CD4-positive, CD25-positive, alpha-beta regulatory T cell (primary cell): ENCODE data around the gene TMEM163. TPM values are rescaled to one million over a fixed set of nuclear protein-coding genes. Genes with fewer than 3 reads are reported as not detected.

ENCODE experiments used
- ATAC-seq, 2 donors: fragments of 150-1000 bp; cut with Tn5 transposase; one replicate each; pipeline ENCODE4 v1.10.0; 2021; ENCODE audit warnings: low read depth in 2 of 2, moderate number of reproducible peaks in 2 of 2, moderate library complexity in 1 of 2
- DNase-seq, 3 donors: peaks; one replicate each; pipeline versions ENCODE4 v3.0.0 to v3.0.0-alpha.2; 2012 to 2022; ENCODE audit warnings: mixed read lengths in 1 of 3
- H3K27ac ChIP-seq: one replicate; pipeline ENCODE4 v1.7.0; 2013; ENCODE audit warnings: mild to moderate bottlenecking, low read length; ENCODE audit not compliant: insufficient read depth, poor library complexity, severe bottlenecking
- H3K27me3 ChIP-seq: one replicate; pipeline ENCODE4 v1.7.0; 2013; ENCODE audit warnings: low read length; ENCODE audit not compliant: control insufficient read depth, insufficient read depth
- H3K36me3 ChIP-seq: one replicate; pipeline ENCODE4 v1.7.0; 2013; ENCODE audit warnings: mild to moderate bottlenecking, low read length, moderate library complexity; ENCODE audit not compliant: control insufficient read depth, insufficient read depth
- H3K4me1 ChIP-seq: 2 replicates; pipeline ENCODE4 v1.7.0; 2013; ENCODE audit warnings: mild to moderate bottlenecking, low read length; ENCODE audit not compliant: insufficient read depth, control insufficient read depth, poor library complexity, severe bottlenecking
- H3K4me3 ChIP-seq: one replicate; pipeline ENCODE4 v1.7.0; 2013; ENCODE audit warnings: low read depth, mild to moderate bottlenecking, low read length, moderate library complexity
- H3K9me3 ChIP-seq, 2 experiments: 1 replicate in 1 of 2; 2 replicates in 1 of 2; pipeline ENCODE4 v1.7.0; 2013; ENCODE audit warnings: low read length in 2 of 2, mild to moderate bottlenecking in 1 of 2, moderate library complexity in 1 of 2; ENCODE audit not compliant: control insufficient read depth in 2 of 2
- H3K27ac Mint-ChIP-seq, 3 donors: one replicate each; pipeline ENCODE4 v1.8.0; 2020 to 2022; ENCODE audit warnings: mild to moderate bottlenecking in 3 of 3, mixed read lengths in 3 of 3, moderate library complexity in 2 of 3
- H3K27me3 Mint-ChIP-seq: one replicate; pipeline ENCODE4 v1.8.0; 2022; ENCODE audit warnings: mild to moderate bottlenecking, mixed read lengths
- H3K36me3 Mint-ChIP-seq: one replicate; pipeline ENCODE4 v1.8.0; 2020; ENCODE audit warnings: mixed read lengths
- H3K4me1 Mint-ChIP-seq, 4 donors: one replicate each; pipeline ENCODE4 v1.8.0; 2020 to 2022; ENCODE audit warnings: mixed read lengths in 4 of 4, mild to moderate bottlenecking in 1 of 4
- H3K4me3 Mint-ChIP-seq, 4 donors: one replicate each; pipeline ENCODE4 v1.8.0; 2020 to 2022; ENCODE audit warnings: mild to moderate bottlenecking in 4 of 4, mixed read lengths in 4 of 4, moderate library complexity in 3 of 4
- H3K9me3 Mint-ChIP-seq, 7 donors: one replicate each; pipeline ENCODE4 v1.8.0; 2020 to 2022; ENCODE audit warnings: mixed read lengths in 7 of 7, mild to moderate bottlenecking in 3 of 7, moderate library complexity in 2 of 7
- polyA plus RNA-seq, 4 donors: library from polyadenylated mRNA; unstranded; fragments of 300-500 nt; fragmentation: Illumina TruSeq; gene quantifications; one replicate each; pipeline ENCODE4 v1.2.3, GENCODE V29; 2021
- total RNA-seq: library from RNA; stranded (reverse); gene quantifications from one replicate; pipeline ENCODE4 v1.2.3, GENCODE V29; 2022

Gene TMEM163
- total and polyA plus RNA-seq, 5 donors from 2014 or later = 0.08 to 1.0 (median 0.33) TPM

GRCh38 chr2:134713606-134714005 is 5.2 kb downstream of the TMEM163 start:
- H3K27me3 Mint-ChIP-seq = peaks cover 84% of the 10 kb centered on the region
- peaks cover 0 to 12% (median 5%) of the 10 kb centered on the region in 4 donors for H3K4me1 Mint-ChIP-seq
- H3K4me1 ChIP-seq = peaks cover 6% of the 10 kb centered on the region
- no peak overlapping the region for H3K27ac ChIP-seq
- H3K27me3 ChIP-seq = peaks cover 48% of the 10 kb centered on the region
- no peaks in the 10 kb centered on the region for H3K36me3 Mint-ChIP-seq
- H3K4me3 Mint-ChIP-seq = no peak overlapping the region
- no peak overlapping the region for H3K4me3 ChIP-seq
- peaks cover 0 to 5% (median 0%) of the 10 kb centered on the region in 7 donors for H3K9me3 Mint-ChIP-seq
- DNase-seq (no peak), ATAC-seq (no peak)
- H3K36me3 ChIP-seq = no peaks in the 10 kb centered on the region
- no peaks in the 10 kb centered on the region for H3K9me3 ChIP-seq
- no peak overlapping the region for H3K27ac Mint-ChIP-seq

GRCh38 chr2:134713176-134713575 is 5.6 kb downstream of the TMEM163 start:
- DNase-seq (no peak), ATAC-seq (no peak)
- Histone ChIP-seq H3K27ac (no peak overlapping the region), H3K4me3 (no peak overlapping the region), H3K9me3 (no peaks in the 10 kb centered on the region), H3K27me3 (peaks cover 48% of the 10 kb centered on the region), H3K4me1 (peaks cover 3% of the 10 kb centered on the region), H3K36me3 (no peaks in the 10 kb centered on the region)
- Mint-ChIP-seq H3K27me3 (peaks cover 84% of the 10 kb centered on the region), H3K27ac (no peak overlapping the region), H3K36me3 (no peaks in the 10 kb centered on the region), H3K9me3 (peaks cover 0 to 5% (median 0%) of the 10 kb centered on the region in 7 donors), H3K4me3 (no peak overlapping the region), H3K4me1 (peaks cover 0 to 12% (median 5%) of the 10 kb centered on the region in 4 donors)

GRCh38 chr2:134712736-134713135 is 6.1 kb downstream of the TMEM163 start:
- Histone ChIP-seq H3K4me3 (no peak overlapping the region), H3K27me3 (peaks cover 46% of the 10 kb centered on the region), H3K36me3 (no peaks in the 10 kb centered on the region), H3K27ac (no peak overlapping the region), H3K4me1 (no peaks in the 10 kb centered on the region), H3K9me3 (no peaks in the 10 kb centered on the region)
- Mint-ChIP-seq H3K9me3 (peaks cover 0 to 5% (median 0%) of the 10 kb centered on the region in 7 donors), H3K4me1 (peaks cover 0 to 12% (median 5%) of the 10 kb centered on the region in 4 donors), H3K27me3 (peaks cover 82% of the 10 kb centered on the region), H3K27ac (no peak overlapping the region), H3K4me3 (no peak overlapping the region), H3K36me3 (no peaks in the 10 kb centered on the region)
- no peak for DNase-seq
- no peak for ATAC-seq

GRCh38 chr2:134712299-134712698 is 6.5 kb downstream of the TMEM163 start:
- peaks cover 0 to 2% (median 0%) of the 10 kb centered on the region in 7 donors for H3K9me3 Mint-ChIP-seq
- H3K36me3 Mint-ChIP-seq = no peaks in the 10 kb centered on the region
- peaks cover 42% of the 10 kb centered on the region for H3K27me3 ChIP-seq
- no peaks in the 10 kb centered on the region for H3K36me3 ChIP-seq
- no peak for ATAC-seq
- no peaks in the 10 kb centered on the region for H3K4me1 ChIP-seq
- H3K27me3 Mint-ChIP-seq = peaks cover 80% of the 10 kb centered on the region
- no peak overlapping the region for H3K27ac ChIP-seq
- H3K4me1 Mint-ChIP-seq = peaks cover 0 to 7% (median 3%) of the 10 kb centered on the region in 4 donors
- H3K4me3 ChIP-seq = no peak overlapping the region
- H3K27ac Mint-ChIP-seq = no peak overlapping the region
- no peak for DNase-seq
- no peak overlapping the region for H3K4me3 Mint-ChIP-seq
- H3K9me3 ChIP-seq = no peaks in the 10 kb centered on the region

DNA sequence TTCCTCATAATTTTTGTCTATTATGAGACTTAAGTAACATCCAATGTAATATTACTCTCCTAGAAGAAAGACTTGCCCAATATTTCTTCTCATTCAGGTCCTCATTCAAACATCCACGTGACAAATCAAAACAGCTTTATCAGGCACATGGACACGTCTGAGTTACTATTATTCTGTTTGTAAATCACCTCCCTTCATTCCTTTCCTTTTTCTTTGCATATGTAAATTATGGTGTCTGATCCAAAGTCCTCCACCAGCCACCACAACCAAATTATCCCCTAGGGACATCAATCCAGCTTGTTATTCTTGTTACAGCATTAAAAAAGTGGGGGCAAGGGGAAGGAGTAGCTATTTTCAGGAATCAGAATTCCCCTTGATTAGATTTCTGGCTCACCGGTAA is 7.1 kb downstream of the TMEM163 start:
- Mint-ChIP-seq H3K36me3 (no peaks in the 10 kb centered on the region), H3K4me3 (no peak overlapping the region), H3K27me3 (peaks cover 80% of the 10 kb centered on the region), H3K27ac (no peak overlapping the region), H3K4me1 (peaks cover 0 to 7% (median 4%) of the 10 kb centered on the region in 4 donors), H3K9me3 (no peaks in the 10 kb centered on the region)
- no peak for ATAC-seq
- Histone ChIP-seq H3K27ac (no peak overlapping the region), H3K27me3 (peaks cover 36% of the 10 kb centered on the region), H3K9me3 (no peaks in the 10 kb centered on the region), H3K4me1 (peaks cover 6% of the 10 kb centered on the region), H3K36me3 (no peaks in the 10 kb centered on the region), H3K4me3 (no peak overlapping the region)
- DNase-seq = no peak

DNA sequence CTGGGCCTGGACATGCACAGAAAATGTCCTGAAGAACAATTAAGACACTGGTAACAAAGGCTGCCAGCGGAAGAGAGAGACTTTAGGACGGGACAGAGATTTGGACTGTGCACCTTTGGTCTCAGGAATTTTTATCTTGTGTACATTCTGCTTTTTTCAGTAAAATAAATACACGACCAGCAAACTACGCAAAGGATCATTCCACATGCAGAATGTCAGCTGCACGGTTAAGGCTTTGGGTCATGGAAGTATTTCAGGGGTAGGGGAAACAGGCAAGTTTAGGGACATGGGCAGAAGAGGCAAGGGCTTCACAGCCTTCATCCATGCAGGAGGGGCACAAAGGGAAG is 11.5 kb downstream of the TMEM163 start:
- peaks cover 80% of the 10 kb centered on the region for H3K27me3 Mint-ChIP-seq
- Histone ChIP-seq H3K27ac (no peak overlapping the region), H3K36me3 (no peaks in the 10 kb centered on the region), H3K27me3 (peaks cover 19% of the 10 kb centered on the region), H3K9me3 (no peaks in the 10 kb centered on the region), H3K4me1 (peaks cover 13% of the 10 kb centered on the region), H3K4me3 (no peak overlapping the region)
- ATAC-seq = no peak
- DNase-seq = no peak
- peaks cover 5 to 20% (median 8%) of the 10 kb centered on the region in 4 donors for H3K4me1 Mint-ChIP-seq
- no peaks in the 10 kb centered on the region for H3K36me3 Mint-ChIP-seq
- H3K4me3 Mint-ChIP-seq = no peak overlapping the region
- peaks cover 0 to 2% (median 0%) of the 10 kb centered on the region in 7 donors for H3K9me3 Mint-ChIP-seq
- no peak overlapping the region for H3K27ac Mint-ChIP-seq

- peak overlapping the region in 1 of 3 donors; percentile 48 for H3K27ac Mint-ChIP-seq
Measured at GRCh38 chr2:134706587-134707329, 12.0 kb downstream of the TMEM163 start.

More at GRCh38 chr2:134706587-134707329, 12.0 kb downstream of the TMEM163 start:
- peak in 1 of 2 donors; percentile 34 for ATAC-seq
- H3K36me3 ChIP-seq = no peaks in the 10 kb centered on the region
- peaks cover 16% of the 10 kb centered on the region for H3K27me3 ChIP-seq
- no peak overlapping the region for H3K27ac ChIP-seq
- H3K4me3 ChIP-seq = no peak overlapping the region
- no peaks in the 10 kb centered on the region for H3K9me3 ChIP-seq
- Mint-ChIP-seq H3K4me1 (peaks cover 5 to 20% (median 8%) of the 10 kb centered on the region in 4 donors), H3K27me3 (peaks cover 77% of the 10 kb centered on the region), H3K4me3 (peak overlapping the region in 2 of 4 donors; percentile 37 to 82), H3K36me3 (no peaks in the 10 kb centered on the region), H3K9me3 (peaks cover 0 to 3% (median 0%) of the 10 kb centered on the region in 7 donors)
- DNase-seq = no peak
- H3K4me1 ChIP-seq = peaks cover 13% of the 10 kb centered on the region
